Measurements from ENCODE around the gene ALKBH8.
"Not testable (repeated sequence)": the region's sequence is repeated elsewhere in the genome, so short reads cannot be mapped to it uniquely, and the experiment has no call there.

ALKBH8 gene

GRCh38 chr11:107565219-107565937, at the start of gene ALKBH8:
TSS of gene ALKBH8 (minus strand) at chr11:107565735. CDS start at chr11:107560893, 4,842 bp downstream.
- peak; percentile 81 for DNase-seq

GRCh38 chr11:107612445-107612844, 46.9 kb upstream of the ALKBH8 start:
- DNase-seq, result no peak

GRCh38 chr11:107609400-107610218, 44.1 kb upstream of the ALKBH8 start:
- DNase-seq, result no peak

GRCh38 chr11:107608809-107609208, 43.3 kb upstream of the ALKBH8 start:
- no peak for DNase-seq

- DNase-seq, result no peak
Observed at GRCh38 chr11:107606141-107606540, 40.6 kb upstream of the ALKBH8 start.

GRCh38 chr11:107605061-107606006, 39.8 kb upstream of the ALKBH8 start:
- no peak for DNase-seq

GRCh38 chr11:107598225-107599139, 32.9 kb upstream of the ALKBH8 start:
- peak; percentile 10 for DNase-seq

GRCh38 chr11:107594736-107595135, 29.2 kb upstream of the ALKBH8 start:
- no peak for DNase-seq

GRCh38 chr11:107593951-107594350, 28.4 kb upstream of the ALKBH8 start:
- DNase-seq, result no peak

- DNase-seq, result no peak
Observed at GRCh38 chr11:107592813-107593212, 27.3 kb upstream of the ALKBH8 start.

- no peak for DNase-seq
Observed at GRCh38 chr11:107592231-107592590, 26.7 kb upstream of the ALKBH8 start.

- DNase-seq, result peak; percentile 39
Observed at GRCh38 chr11:107591378-107592230, 26.1 kb upstream of the ALKBH8 start.

- DNase-seq, result peak; percentile 17
Observed at GRCh38 chr11:107590460-107591377, 25.2 kb upstream of the ALKBH8 start, which contains the start of gene ELMOD1. TSS of gene ELMOD1 (plus strand) at chr11:107591147. CDS start at chr11:107618190, 27,043 bp downstream.

- no peak for DNase-seq
Observed at GRCh38 chr11:107587306-107587979, 21.9 kb upstream of the ALKBH8 start.

- no peak for DNase-seq
Observed at GRCh38 chr11:107583629-107584195, 18.2 kb upstream of the ALKBH8 start.

- DNase-seq, result no peak
Observed at GRCh38 chr11:107581147-107581546, 15.6 kb upstream of the ALKBH8 start.

GRCh38 chr11:107579169-107579568, 13.6 kb upstream of the ALKBH8 start:
- not testable (repeated sequence) for DNase-seq

GRCh38 chr11:107577346-107577711, 11.8 kb upstream of the ALKBH8 start:
- no peak for DNase-seq

Data from activated CD4-positive, alpha-beta T cell treated with anti-CD3 and anti-CD28 coated beads, Interleukin-2, amount 50 U/mL, for 16 hours (primary cell).